K562 (cell line): ENCODE results near the gene SLC22A16. TPM values are rescaled to one million over a fixed set of nuclear protein-coding genes. Genes with fewer than 3 reads are reported as not detected.

ENCODE experiments used
- polyA plus RNA-seq, 8 experiments: library from polyadenylated mRNA; depleted of rRNA in 4 of 8; stranded (reverse) in 5 of 8; unstranded in 3 of 8; fragments of >200 nt; fragmentation: Nextera tagmentation in 2 of 8; fragmentation: Illumina TruSeq in 1 of 8; extraction: Ambion mirVana in 2 of 8; extraction: Trizol in 1 of 8; gene quantifications; 2 replicates each; pipeline versions ENCODE4 v1.2.1 to v1.2.3, GENCODE V29; 2011 to 2014; ENCODE audit warnings: inconsistent platforms in 1 of 8, missing spikeins in 1 of 8
- total RNA-seq, 7 experiments: library from RNA; depleted of rRNA in 6 of 7; stranded (reverse); fragments of >200 nt in 6 of 7; fragmentation: Illumina TruSeq in 2 of 7; extraction: Trizol in 2 of 7; gene quantifications; 2 replicates each; pipeline versions ENCODE4 v1.2.1 to v1.2.3, GENCODE V29; 2011 to 2021; ENCODE audit warnings: low replicate concordance in 1 of 7
- TF ChIP-seq, protein P1 (sequence below): fragments of 450-650 bp; IDR thresholded peaks from 2 replicates; pipeline ENCODE4 v1.6.1; 2016; ENCODE audit warnings: mild to moderate bottlenecking, moderate library complexity
- TF ChIP-seq, protein P2 (sequence below), 2 experiments: fragments of 450-650 bp in 1 of 2; sonication (generic) in 1 of 2; formaldehyde crosslinking in 1 of 2; IDR thresholded peaks; 2 replicates each; pipeline versions ENCODE4 v1.7.1 to v1.9.0; 2016 to 2022; ENCODE audit warnings: inconsistent platforms in 1 of 2, mild to moderate bottlenecking in 1 of 2, missing genetic modification reagents in 1 of 2

Gene SLC22A16
- total and polyA plus RNA-seq, 9 of the 15 experiments (the other 6 are each of a cell fraction or from before 2014, with no cell fraction given): not detected

DNA sequence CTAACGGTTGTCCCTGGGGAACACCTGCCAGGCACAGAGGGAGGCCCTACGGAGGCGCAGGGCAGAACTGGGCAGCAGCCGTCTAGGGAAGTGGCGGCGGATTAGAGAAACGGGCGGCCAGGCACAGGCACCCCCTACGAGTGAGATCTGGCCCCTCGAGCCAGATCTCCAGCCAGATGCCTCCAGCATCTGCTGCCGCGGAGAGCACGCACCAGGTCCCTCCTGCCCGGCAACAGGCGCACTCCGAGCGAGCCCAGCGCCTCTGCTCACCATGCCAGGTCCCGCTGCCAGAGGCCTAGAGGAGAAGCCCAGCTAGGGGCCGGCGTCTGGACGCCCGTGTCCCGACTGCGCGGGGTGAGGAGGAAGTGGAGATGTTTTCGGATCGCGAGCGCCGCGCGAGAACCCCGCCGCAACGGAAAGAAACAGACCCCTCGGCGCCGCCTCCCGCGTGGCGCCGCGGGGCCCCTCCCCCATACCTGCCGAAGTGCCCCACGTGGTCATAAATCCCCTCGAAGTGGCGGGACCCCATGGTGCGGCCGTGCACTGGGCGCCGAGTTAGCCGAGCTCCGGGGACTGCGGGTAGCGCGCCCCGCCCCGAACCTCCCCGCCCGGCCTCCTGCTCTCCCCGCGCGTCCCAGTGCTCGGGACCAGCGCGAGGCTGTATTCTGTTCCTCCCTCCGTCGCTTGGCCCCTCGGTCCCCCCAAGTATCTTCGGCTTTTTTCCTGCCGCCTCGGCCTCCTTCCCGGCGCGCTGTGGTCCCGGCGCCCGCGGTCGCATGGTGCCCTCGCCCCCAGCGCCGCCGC lies at the start of gene SLC22A16 (continued):
- TF ChIP-seq, protein P1, sequence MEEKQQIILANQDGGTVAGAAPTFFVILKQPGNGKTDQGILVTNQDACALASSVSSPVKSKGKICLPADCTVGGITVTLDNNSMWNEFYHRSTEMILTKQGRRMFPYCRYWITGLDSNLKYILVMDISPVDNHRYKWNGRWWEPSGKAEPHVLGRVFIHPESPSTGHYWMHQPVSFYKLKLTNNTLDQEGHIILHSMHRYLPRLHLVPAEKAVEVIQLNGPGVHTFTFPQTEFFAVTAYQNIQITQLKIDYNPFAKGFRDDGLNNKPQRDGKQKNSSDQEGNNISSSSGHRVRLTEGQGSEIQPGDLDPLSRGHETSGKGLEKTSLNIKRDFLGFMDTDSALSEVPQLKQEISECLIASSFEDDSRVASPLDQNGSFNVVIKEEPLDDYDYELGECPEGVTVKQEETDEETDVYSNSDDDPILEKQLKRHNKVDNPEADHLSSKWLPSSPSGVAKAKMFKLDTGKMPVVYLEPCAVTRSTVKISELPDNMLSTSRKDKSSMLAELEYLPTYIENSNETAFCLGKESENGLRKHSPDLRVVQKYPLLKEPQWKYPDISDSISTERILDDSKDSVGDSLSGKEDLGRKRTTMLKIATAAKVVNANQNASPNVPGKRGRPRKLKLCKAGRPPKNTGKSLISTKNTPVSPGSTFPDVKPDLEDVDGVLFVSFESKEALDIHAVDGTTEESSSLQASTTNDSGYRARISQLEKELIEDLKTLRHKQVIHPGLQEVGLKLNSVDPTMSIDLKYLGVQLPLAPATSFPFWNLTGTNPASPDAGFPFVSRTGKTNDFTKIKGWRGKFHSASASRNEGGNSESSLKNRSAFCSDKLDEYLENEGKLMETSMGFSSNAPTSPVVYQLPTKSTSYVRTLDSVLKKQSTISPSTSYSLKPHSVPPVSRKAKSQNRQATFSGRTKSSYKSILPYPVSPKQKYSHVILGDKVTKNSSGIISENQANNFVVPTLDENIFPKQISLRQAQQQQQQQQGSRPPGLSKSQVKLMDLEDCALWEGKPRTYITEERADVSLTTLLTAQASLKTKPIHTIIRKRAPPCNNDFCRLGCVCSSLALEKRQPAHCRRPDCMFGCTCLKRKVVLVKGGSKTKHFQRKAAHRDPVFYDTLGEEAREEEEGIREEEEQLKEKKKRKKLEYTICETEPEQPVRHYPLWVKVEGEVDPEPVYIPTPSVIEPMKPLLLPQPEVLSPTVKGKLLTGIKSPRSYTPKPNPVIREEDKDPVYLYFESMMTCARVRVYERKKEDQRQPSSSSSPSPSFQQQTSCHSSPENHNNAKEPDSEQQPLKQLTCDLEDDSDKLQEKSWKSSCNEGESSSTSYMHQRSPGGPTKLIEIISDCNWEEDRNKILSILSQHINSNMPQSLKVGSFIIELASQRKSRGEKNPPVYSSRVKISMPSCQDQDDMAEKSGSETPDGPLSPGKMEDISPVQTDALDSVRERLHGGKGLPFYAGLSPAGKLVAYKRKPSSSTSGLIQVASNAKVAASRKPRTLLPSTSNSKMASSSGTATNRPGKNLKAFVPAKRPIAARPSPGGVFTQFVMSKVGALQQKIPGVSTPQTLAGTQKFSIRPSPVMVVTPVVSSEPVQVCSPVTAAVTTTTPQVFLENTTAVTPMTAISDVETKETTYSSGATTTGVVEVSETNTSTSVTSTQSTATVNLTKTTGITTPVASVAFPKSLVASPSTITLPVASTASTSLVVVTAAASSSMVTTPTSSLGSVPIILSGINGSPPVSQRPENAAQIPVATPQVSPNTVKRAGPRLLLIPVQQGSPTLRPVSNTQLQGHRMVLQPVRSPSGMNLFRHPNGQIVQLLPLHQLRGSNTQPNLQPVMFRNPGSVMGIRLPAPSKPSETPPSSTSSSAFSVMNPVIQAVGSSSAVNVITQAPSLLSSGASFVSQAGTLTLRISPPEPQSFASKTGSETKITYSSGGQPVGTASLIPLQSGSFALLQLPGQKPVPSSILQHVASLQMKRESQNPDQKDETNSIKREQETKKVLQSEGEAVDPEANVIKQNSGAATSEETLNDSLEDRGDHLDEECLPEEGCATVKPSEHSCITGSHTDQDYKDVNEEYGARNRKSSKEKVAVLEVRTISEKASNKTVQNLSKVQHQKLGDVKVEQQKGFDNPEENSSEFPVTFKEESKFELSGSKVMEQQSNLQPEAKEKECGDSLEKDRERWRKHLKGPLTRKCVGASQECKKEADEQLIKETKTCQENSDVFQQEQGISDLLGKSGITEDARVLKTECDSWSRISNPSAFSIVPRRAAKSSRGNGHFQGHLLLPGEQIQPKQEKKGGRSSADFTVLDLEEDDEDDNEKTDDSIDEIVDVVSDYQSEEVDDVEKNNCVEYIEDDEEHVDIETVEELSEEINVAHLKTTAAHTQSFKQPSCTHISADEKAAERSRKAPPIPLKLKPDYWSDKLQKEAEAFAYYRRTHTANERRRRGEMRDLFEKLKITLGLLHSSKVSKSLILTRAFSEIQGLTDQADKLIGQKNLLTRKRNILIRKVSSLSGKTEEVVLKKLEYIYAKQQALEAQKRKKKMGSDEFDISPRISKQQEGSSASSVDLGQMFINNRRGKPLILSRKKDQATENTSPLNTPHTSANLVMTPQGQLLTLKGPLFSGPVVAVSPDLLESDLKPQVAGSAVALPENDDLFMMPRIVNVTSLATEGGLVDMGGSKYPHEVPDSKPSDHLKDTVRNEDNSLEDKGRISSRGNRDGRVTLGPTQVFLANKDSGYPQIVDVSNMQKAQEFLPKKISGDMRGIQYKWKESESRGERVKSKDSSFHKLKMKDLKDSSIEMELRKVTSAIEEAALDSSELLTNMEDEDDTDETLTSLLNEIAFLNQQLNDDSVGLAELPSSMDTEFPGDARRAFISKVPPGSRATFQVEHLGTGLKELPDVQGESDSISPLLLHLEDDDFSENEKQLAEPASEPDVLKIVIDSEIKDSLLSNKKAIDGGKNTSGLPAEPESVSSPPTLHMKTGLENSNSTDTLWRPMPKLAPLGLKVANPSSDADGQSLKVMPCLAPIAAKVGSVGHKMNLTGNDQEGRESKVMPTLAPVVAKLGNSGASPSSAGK: no peak
- TF ChIP-seq, protein P2, sequence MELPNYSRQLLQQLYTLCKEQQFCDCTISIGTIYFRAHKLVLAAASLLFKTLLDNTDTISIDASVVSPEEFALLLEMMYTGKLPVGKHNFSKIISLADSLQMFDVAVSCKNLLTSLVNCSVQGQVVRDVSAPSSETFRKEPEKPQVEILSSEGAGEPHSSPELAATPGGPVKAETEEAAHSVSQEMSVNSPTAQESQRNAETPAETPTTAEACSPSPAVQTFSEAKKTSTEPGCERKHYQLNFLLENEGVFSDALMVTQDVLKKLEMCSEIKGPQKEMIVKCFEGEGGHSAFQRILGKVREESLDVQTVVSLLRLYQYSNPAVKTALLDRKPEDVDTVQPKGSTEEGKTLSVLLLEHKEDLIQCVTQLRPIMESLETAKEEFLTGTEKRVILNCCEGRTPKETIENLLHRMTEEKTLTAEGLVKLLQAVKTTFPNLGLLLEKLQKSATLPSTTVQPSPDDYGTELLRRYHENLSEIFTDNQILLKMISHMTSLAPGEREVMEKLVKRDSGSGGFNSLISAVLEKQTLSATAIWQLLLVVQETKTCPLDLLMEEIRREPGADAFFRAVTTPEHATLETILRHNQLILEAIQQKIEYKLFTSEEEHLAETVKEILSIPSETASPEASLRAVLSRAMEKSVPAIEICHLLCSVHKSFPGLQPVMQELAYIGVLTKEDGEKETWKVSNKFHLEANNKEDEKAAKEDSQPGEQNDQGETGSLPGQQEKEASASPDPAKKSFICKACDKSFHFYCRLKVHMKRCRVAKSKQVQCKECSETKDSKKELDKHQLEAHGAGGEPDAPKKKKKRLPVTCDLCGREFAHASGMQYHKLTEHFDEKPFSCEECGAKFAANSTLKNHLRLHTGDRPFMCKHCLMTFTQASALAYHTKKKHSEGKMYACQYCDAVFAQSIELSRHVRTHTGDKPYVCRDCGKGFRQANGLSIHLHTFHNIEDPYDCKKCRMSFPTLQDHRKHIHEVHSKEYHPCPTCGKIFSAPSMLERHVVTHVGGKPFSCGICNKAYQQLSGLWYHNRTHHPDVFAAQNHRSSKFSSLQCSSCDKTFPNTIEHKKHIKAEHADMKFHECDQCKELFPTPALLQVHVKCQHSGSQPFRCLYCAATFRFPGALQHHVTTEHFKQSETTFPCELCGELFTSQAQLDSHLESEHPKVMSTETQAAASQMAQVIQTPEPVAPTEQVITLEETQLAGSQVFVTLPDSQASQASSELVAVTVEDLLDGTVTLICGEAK (IDR thresholded peaks at IDR 0.05): no peak
- TF ChIP-seq, protein P2 (CRISPR knock-in tag; IDR thresholded peaks at IDR 0.05): no peak
